Left lung (tissue), 10 donors: ENCODE measurements around the gene SALL4. TPM values are rescaled to one million over a fixed set of nuclear protein-coding genes. Genes with fewer than 3 reads are reported as not detected.
"Not testable (repeated sequence)": the region's sequence is repeated elsewhere in the genome, so short reads cannot be mapped to it uniquely, and the experiment has no call there.

ENCODE experiments used
- ATAC-seq: fragments of 200-7000 bp; cut with Tn5 transposase; one replicate; pipeline ENCODE4 v1.9.1; 2020; ENCODE audit warnings: moderate library complexity
- DNase-seq, 4 donors: peaks; one replicate each; pipeline ENCODE4 v3.0.0-alpha.2; 2013 to 2020
- H3K27ac ChIP-seq, 2 donors: fragments of 200-600 bp; sonication (generic) in 1 of 2; one replicate each; pipeline versions ENCODE4 v1.5.0 to v1.8.0; 2020 to 2021
- H3K27me3 ChIP-seq, 2 donors: fragments of 200-600 bp; sonication (generic) in 1 of 2; one replicate each; pipeline versions ENCODE4 v1.5.0 to v1.8.0; 2020 to 2021
- H3K36me3 ChIP-seq, 2 donors: fragments of 200-600 bp; sonication (generic) in 1 of 2; one replicate each; pipeline versions ENCODE4 v1.5.0 to v1.8.0; 2020 to 2021
- H3K4me1 ChIP-seq, 2 donors: fragments of 200-600 bp; one replicate each; pipeline ENCODE4 v1.8.0; 2021
- H3K4me3 ChIP-seq, 2 donors: fragments of 200-600 bp; sonication (generic) in 1 of 2; one replicate each; pipeline versions ENCODE4 v1.5.0 to v1.8.0; 2020 to 2021; ENCODE audit warnings: mild to moderate bottlenecking in 1 of 2
- H3K9me3 ChIP-seq, 2 donors: fragments of 200-600 bp; sonication (generic) in 1 of 2; one replicate each; pipeline versions ENCODE4 v1.5.0 to v1.8.0; 2020 to 2021
- intact Hi-C, 2 donors: fragments of 100-400 bp; cut with DNase I; formaldehyde crosslinking; loops; one replicate each; pipeline versions ENCODE4 v1.11.2 to v1.14.2; 2022
- polyA plus RNA-seq, 6 donors: library from polyadenylated mRNA; unstranded; fragments of 120-200 nt; gene quantifications; one replicate each; pipeline ENCODE4 v1.2.1, GENCODE V29; 2013; ENCODE audit not compliant: insufficient read length in 6 of 6
- total RNA-seq, 2 donors: library from RNA; stranded (reverse); fragmentation: NEBNext Ultra II Directional; extraction: Animal tissue kit (Norgen Biotek cat#: 25700); gene quantifications; one replicate each; pipeline ENCODE4 v1.2.1, GENCODE V29; 2021
- TF ChIP-seq, protein P1 (sequence below), 2 donors: fragments of 200-600 bp; sonication (generic) in 1 of 2; IDR thresholded peaks; one replicate each; pipeline versions ENCODE4 v1.5.0 to v1.8.0; 2021; ENCODE audit warnings: antibody characterized with exemption in 2 of 2
- donor health status: DM: no; HTN: yes; CAD: no.
- donor health status: DM: no; HTN: no; CAD: no.

Gene SALL4
- total and polyA plus RNA-seq, 8 donors: 0.24 to 24.6 (median 20.0) TPM

GRCh38 chr20:51758978-51759544, 43.3 kb downstream of the SALL4 start:
- Histone ChIP-seq H3K27me3 (no peaks in the 10 kb centered on the region), H3K27ac (no peak overlapping the region), H3K9me3 (no peaks in the 10 kb centered on the region), H3K36me3 (no peaks in the 10 kb centered on the region), H3K4me1 (peaks cover 0 to 4% of the 10 kb centered on the region in 2 donors), H3K4me3 (no peak overlapping the region)
- DNase-seq (no peak), ATAC-seq (no peak)
- intact Hi-C loops: no loop called here
- TF ChIP-seq, protein P1, sequence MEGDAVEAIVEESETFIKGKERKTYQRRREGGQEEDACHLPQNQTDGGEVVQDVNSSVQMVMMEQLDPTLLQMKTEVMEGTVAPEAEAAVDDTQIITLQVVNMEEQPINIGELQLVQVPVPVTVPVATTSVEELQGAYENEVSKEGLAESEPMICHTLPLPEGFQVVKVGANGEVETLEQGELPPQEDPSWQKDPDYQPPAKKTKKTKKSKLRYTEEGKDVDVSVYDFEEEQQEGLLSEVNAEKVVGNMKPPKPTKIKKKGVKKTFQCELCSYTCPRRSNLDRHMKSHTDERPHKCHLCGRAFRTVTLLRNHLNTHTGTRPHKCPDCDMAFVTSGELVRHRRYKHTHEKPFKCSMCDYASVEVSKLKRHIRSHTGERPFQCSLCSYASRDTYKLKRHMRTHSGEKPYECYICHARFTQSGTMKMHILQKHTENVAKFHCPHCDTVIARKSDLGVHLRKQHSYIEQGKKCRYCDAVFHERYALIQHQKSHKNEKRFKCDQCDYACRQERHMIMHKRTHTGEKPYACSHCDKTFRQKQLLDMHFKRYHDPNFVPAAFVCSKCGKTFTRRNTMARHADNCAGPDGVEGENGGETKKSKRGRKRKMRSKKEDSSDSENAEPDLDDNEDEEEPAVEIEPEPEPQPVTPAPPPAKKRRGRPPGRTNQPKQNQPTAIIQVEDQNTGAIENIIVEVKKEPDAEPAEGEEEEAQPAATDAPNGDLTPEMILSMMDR (IDR thresholded peaks at IDR 0.05): no peak

DNA sequence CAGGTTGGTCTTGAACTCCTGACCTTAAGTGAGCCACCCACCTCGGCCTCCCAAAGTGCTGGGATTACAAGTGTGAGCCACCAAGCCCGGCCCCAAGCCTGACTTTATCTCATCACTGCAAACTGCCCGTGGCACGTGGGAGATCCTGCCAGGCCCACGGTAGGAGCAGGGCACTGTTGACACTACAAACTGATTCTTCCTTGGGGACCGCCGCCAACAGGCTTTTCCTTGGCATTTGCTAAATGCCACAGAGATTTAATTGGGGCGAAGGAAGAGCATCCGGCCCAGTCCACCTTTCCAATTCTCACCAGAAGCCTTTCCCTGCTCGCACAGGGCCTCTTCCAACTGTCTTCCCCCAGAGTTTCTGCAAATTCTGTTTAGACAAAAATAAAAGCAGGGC, 45.1 kb downstream of the SALL4 start:
- Histone ChIP-seq H3K4me1 (peaks cover 4% of the 10 kb centered on the region in 2 donors), H3K9me3 (no peaks in the 10 kb centered on the region), H3K27me3 (no peaks in the 10 kb centered on the region), H3K36me3 (no peaks in the 10 kb centered on the region), H3K4me3 (no peak overlapping the region), H3K27ac (no peak overlapping the region)
- TF ChIP-seq, protein P1 (IDR thresholded peaks at IDR 0.05): no peak
- intact Hi-C loops: no loop called here
- ATAC-seq (no peak), DNase-seq (no peak)

GRCh38 chr20:51756653-51757052, 45.7 kb downstream of the SALL4 start:
- Histone ChIP-seq H3K27ac (no peak overlapping the region), H3K9me3 (no peaks in the 10 kb centered on the region), H3K36me3 (no peaks in the 10 kb centered on the region), H3K4me3 (no peak overlapping the region), H3K27me3 (no peaks in the 10 kb centered on the region), H3K4me1 (peaks cover 4 to 8% of the 10 kb centered on the region in 2 donors)
- DNase-seq (no peak), ATAC-seq (no peak)
- TF ChIP-seq, protein P1 (IDR thresholded peaks at IDR 0.05): no peak
- intact Hi-C loops: no loop called here

DNA sequence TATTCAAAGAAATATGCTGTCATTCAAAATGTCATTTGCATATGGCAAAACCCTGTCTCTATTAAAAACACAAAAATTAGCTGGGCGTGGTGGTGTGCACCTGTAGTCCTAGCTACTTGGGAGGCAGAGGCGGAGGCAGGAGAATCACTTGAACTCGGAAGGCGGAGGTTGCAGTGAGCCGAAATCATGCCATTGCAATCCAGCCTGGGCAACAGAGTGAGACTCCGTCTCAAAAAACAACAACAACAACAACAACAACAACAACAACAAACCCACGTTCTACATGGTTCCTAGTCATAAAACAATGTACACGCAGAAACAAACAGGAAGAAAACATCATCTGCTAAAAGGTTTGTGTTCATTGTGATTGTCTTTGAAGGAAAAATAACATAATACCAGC, 49.1 kb downstream of the SALL4 start:
- ATAC-seq, intact Hi-C loops, H3K4me3 ChIP-seq, H3K4me1 ChIP-seq, H3K9me3 ChIP-seq, DNase-seq, H3K36me3 ChIP-seq, H3K27me3 ChIP-seq, H3K27ac ChIP-seq: not testable (repeated sequence)

DNA sequence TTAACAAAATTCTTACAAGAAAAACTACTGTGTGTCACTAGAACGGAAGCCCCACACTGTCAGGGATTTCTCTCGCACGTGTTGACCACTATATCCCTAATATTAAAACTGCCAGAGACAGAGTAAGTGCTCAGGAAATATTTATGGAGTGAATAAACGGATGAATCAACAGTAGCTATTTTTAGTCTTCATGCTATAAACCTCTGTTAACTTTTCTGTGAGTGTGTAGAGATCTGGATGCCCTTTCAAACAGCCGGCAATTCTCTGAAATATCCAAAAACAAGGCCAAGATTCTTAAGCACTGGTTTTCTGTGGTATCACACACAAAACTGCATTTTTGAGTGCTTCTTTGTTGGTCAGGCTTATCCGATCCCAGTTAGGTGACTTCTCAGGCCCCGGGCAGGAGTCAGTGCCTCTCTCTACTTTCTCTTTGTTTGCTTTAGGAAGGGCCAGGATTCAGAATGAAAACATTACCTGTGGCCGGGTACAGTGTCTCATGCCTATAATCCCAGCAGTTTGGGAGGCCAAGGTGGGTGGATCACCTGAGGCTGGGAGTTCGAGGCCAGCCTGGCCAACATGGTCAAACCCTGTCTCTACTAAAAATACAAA, 49.9 kb downstream of the SALL4 start:
- TF ChIP-seq, protein P1 (IDR thresholded peaks at IDR 0.05): no peak
- H3K36me3 ChIP-seq: no peaks in the 10 kb centered on the region
- peak overlapping the region in 1 of 2 donors; percentile 79 for H3K27ac ChIP-seq
- no peaks in the 10 kb centered on the region for H3K27me3 ChIP-seq
- DNase-seq (no peak), ATAC-seq (peak; percentile 67)
- H3K9me3 ChIP-seq: no peaks in the 10 kb centered on the region
- peaks cover 8 to 9% of the 10 kb centered on the region in 2 donors for H3K4me1 ChIP-seq
- intact Hi-C loops: no loop called here
- H3K4me3 ChIP-seq: no peak overlapping the region
